Measurements from ENCODE around the gene COL28A1. TPM values are rescaled to one million over a fixed set of nuclear protein-coding genes. Genes with fewer than 3 reads are reported as not detected.

COL28A1 gene
- total RNA-seq, 4 donors from 2014 or later, result 15.1 to 23.7 (median 18.3) TPM

DNA sequence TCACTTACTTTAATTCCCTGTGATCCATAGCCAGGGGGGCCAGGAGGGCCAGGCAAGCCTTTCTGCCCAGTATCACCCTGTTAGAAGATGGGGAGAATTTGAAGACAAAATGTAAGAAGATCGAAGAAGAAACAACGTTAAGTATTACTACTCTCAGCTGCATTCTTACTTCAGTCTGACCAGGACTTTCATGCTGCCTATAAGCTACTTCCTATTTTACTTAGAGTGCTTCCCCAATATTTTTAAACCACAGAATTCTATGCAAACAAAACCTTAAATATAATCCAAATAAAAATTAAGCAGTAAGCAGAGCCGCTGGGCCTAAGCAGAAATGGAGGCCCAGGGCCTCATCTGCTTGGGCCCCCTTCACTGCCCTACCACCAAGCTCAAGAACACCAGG lies 117.8 kb downstream of the COL28A1 start:
- WGBS, result 87% methylated on average over 3 of the region's 3 CpGs

DNA sequence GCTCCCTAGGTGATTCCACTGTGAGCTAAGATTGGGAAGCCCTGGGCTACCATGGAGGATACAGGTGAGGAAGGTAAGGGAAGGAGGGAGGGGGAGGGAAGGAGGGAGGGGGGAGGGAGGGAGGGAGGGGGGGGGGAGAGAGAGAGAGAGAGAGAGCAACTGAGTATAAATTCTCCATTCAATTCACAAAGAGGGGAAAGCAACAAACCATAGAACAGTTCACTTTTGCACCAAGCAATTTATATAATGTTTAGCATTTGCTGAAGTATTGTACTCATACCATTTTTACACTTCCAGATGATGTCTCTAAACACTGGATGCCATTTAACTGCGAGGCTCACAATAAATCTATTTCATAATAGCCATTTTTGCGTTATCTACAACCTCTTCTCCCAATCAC lies 118.3 kb downstream of the COL28A1 start:
- Histone ChIP-seq H3K27me3 (no peaks in the 10 kb centered on the region), H3K36me3 (no peaks in the 10 kb centered on the region), H3K9me3 (no peaks in the 10 kb centered on the region), H3K27ac (replicated peaks in 1 of 4) (no peak overlapping the region), H3K4me3 (no peak overlapping the region), H3K4me1 (no peaks in the 10 kb centered on the region)
- WGBS, result 83% methylated on average over 2 of the region's 2 CpGs
- no peak for TF ChIP-seq EP300 (IDR thresholded peaks at IDR 0.05)
- TF ChIP-seq POLR2AphosphoS5 (IDR thresholded peaks at IDR 0.05), result no peak
- TF ChIP-seq POLR2A (IDR thresholded peaks at IDR 0.05; ENCODE audit: low read depth), result no peak
- TF ChIP-seq, protein P1, sequence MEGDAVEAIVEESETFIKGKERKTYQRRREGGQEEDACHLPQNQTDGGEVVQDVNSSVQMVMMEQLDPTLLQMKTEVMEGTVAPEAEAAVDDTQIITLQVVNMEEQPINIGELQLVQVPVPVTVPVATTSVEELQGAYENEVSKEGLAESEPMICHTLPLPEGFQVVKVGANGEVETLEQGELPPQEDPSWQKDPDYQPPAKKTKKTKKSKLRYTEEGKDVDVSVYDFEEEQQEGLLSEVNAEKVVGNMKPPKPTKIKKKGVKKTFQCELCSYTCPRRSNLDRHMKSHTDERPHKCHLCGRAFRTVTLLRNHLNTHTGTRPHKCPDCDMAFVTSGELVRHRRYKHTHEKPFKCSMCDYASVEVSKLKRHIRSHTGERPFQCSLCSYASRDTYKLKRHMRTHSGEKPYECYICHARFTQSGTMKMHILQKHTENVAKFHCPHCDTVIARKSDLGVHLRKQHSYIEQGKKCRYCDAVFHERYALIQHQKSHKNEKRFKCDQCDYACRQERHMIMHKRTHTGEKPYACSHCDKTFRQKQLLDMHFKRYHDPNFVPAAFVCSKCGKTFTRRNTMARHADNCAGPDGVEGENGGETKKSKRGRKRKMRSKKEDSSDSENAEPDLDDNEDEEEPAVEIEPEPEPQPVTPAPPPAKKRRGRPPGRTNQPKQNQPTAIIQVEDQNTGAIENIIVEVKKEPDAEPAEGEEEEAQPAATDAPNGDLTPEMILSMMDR (IDR thresholded peaks at IDR 0.05), result no peak
- DNase-seq (ENCODE audit: extremely low spot score), result no peak
- intact Hi-C loops (cut with DNase I), result no loop called here

More for the DNA sequence above, 117.8 kb downstream of the COL28A1 start:
- intact Hi-C loops (cut with DNase I), result no loop called here
- no peaks in the 10 kb centered on the region for H3K9me3 ChIP-seq
- DNase-seq (ENCODE audit: extremely low spot score), result peak; percentile 55
- TF ChIP-seq POLR2AphosphoS5 (IDR thresholded peaks at IDR 0.05) (no peak), EP300 (IDR thresholded peaks at IDR 0.05) (no peak), POLR2A (IDR thresholded peaks at IDR 0.05; ENCODE audit: low read depth) (no peak)
- TF ChIP-seq, protein P1 (IDR thresholded peaks at IDR 0.05), result no peak
- H3K36me3 ChIP-seq, result no peaks in the 10 kb centered on the region
- no peak overlapping the region for H3K4me3 ChIP-seq
- H3K27me3 ChIP-seq, result no peaks in the 10 kb centered on the region
- H3K4me1 ChIP-seq, result no peaks in the 10 kb centered on the region
- no peak overlapping the region for H3K27ac ChIP-seq (replicated peaks in 1 of 4)

DNA sequence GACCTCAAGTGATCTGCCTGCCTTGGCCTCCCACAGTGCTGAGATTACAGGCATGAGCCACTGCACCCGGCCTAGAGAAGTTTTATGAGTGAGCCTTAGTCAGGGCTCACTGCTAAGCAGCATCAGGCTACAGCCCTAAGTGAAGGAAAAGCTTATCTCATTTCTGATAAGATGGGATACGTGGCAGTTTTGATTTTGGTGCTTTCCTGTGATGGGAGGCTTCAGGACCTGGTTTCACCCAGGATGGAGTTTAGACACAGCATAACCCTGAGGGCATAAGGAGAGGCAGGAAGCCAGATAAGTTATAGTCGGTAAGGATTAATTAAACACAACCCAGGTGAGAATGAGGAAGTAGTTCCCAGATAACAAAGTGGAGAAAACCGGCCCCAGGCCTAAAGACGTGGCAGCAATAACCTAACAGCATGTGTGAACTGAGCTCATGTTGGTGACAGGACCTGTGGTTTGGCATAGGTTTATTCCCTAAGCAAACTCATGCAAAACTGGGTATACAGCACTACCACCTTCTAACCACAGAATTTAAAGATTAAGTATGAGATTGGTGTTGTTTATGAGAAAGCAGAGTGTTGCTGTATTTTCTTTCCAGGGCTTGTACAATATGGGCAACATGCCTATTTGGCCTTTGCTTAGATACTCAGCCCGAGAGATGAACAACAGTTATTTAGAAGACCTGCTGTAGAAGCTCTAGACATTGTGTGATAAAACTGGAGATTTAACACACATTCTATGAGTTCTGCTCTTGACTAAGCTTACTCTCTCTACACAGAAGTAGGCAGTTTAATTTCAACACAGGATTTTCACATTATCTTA lies 119.4 kb downstream of the COL28A1 start:
- H3K4me1 ChIP-seq, result no peaks in the 10 kb centered on the region
- H3K9me3 ChIP-seq, result no peaks in the 10 kb centered on the region
- DNase-seq (ENCODE audit: extremely low spot score), result peak; percentile 70
- intact Hi-C loops (cut with DNase I), result no loop called here
- no peak overlapping the region for H3K27ac ChIP-seq (replicated peaks in 1 of 4)
- TF ChIP-seq EP300 (IDR thresholded peaks at IDR 0.05) (no peak), POLR2A (IDR thresholded peaks at IDR 0.05; ENCODE audit: low read depth) (no peak), POLR2AphosphoS5 (IDR thresholded peaks at IDR 0.05) (no peak)
- TF ChIP-seq, protein P1 (IDR thresholded peaks at IDR 0.05), result no peak
- no peaks in the 10 kb centered on the region for H3K27me3 ChIP-seq
- no peak overlapping the region for H3K4me3 ChIP-seq
- H3K36me3 ChIP-seq, result no peaks in the 10 kb centered on the region
- WGBS, result 62% methylated on average over 6 of the region's 6 CpGs

DNA sequence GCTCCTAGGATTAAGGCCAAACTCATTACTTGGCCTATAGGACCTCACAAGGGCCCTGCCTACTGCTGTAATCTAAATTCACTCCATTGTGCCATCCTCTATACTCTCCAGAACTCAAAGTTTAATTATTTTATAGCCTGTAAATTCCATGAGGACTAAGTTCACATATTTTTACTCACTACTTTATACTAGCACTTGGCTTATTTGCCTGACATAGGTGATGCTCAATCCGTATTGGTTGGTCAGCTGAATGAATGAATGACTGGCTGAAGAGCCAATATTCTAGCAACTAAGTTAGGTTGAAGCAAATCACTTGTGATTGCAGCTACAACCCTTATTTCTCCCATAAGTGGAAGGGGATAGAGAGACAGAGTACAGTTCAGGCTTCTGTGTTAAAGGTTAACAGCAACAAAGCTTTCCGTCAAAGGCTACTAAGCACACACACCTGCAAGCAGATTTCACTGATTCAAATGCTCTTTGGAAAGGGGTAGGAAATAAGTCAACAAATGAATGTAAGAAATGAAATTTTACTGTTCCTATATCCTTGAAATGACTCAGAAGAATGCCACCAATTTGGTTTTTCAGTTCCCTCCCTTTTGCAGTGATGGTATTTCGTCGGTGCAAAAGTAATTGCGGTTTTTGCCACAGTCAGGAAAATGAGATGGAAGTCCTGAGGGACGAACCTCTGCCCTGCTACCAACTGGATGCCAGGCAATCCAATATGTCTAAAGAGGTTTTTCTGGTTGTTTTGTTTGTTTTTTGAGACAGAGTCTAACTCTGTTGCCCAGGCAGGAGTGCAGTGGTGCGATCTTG lies 120.7 kb downstream of the COL28A1 start:
- intact Hi-C loops (cut with DNase I), result no loop called here
- H3K36me3 ChIP-seq, result no peaks in the 10 kb centered on the region
- no peak overlapping the region for H3K4me3 ChIP-seq
- WGBS, result 94% methylated on average over 7 of the region's 7 CpGs
- no peak overlapping the region for H3K27ac ChIP-seq (replicated peaks in 1 of 4)
- no peaks in the 10 kb centered on the region for H3K9me3 ChIP-seq
- no peak for TF ChIP-seq POLR2AphosphoS5 (IDR thresholded peaks at IDR 0.05)
- no peak for TF ChIP-seq POLR2A (IDR thresholded peaks at IDR 0.05; ENCODE audit: low read depth)
- TF ChIP-seq, protein P1 (IDR thresholded peaks at IDR 0.05), result no peak
- TF ChIP-seq EP300 (IDR thresholded peaks at IDR 0.05), result no peak
- H3K4me1 ChIP-seq, result no peaks in the 10 kb centered on the region
- H3K27me3 ChIP-seq, result no peaks in the 10 kb centered on the region
- peak; percentile 14 for DNase-seq (ENCODE audit: extremely low spot score)
